ENCODE data around the gene NUCB2.

The NUCB2 gene

DNA sequence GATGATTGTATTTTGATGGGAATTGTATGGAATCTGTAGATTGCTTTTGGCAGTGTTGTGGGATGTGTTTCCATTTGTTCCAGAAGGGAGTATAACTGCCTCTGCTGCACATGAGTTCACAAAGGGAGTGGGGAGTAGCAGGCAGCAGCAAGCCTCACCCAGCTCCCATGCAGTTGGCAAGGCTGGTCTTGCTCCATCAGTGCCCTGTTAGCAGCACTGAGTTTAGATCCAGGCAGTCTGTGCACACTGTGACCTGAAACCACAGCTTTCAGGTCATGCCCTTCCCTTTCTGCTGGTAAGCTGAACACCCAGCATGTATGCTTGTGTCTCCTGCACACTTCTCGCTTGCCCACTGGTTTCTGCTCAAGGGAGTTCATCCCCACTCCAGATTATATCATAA is 3.7 kb upstream of the NUCB2 start:
- no peak for DNase-seq

DNA sequence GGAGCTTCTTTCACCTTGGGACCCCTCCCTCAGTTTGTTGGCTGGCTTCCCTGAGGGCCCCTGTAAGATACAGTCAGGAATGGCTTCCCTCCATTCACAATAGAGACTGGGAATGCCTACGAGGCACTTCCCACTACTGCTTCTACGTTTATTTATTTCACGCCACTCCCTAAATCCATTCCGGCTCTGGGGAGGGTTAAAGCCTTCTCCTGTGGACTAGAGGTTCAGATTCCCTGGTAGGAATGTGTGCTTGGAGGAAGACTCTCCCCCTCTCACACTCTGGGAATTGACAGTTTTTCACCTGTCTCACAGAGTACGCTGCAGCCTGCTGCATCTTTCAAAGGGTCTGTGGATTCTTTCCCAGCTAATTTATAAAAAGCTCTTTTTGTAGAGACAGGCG is 3.3 kb upstream of the NUCB2 start:
- DNase-seq = no peak

DNA sequence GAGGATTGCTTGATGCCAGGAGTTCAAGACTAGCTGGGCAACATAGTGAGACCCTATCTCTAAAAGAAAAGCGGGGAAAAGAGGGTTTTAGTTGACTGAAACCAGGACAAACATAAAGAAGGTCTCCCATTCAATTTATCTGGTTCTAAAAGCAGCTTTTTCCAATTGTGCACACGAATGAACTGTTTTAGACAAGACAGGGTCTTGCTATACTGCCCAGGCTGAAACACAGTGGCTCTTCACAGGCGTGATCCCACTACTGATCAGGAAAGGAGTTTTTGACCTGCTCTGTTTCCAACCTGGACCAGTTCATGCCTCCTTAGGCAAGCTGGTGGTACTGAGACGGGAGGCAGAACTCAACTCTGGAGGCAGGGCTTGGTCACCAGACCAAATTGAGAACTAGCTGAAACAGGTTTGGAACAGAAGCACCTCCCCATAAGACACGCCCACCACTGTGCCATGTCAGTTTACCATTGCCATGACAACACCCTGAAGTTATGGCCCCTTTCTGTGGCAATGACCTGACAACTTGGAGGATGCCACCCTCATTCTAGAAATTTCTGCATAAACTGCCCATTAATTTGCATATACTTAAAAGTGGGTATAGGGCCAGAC is 2.8 kb upstream of the NUCB2 start:
- DNase-seq = no peak

DNA sequence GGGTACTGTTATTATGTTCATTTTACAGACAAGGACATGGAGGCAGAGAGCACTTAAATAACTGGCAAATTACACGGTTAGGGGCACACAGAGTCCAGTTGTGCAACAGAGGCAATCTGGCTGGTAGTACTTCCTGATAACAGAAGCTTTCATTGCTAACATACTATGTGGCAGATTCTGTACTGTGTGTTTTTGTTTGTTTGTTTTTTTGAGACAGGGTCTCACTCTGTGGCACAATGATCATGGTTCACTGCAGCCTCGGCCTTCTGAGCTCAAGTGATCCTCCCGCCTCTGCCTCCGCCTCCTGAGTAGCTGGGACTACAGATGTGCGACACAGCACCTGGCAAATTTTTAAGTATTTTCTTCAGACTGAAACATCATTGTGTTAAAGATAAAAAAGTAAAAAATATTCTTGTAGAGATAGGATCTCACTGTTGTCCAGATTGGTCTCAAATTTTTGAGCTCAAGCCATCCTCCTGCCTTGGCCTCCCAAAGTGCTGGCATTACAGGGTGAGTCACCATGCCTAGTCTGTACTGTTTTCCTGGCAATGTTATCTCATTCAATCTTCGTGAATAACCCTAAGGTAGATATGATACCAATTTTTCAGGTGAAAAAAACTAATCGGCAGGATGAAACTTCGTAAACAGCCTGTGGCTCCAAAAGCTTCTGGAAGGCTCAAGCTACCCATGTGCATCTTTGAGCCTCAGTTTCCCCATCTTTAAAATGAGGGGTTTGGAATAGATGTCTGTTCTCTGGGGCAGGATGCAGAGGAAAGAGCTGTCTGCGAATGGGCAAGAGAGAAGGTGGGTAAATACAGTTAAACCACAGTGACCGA is 921 bp upstream of the NUCB2 start:
- no peak for DNase-seq

DNA sequence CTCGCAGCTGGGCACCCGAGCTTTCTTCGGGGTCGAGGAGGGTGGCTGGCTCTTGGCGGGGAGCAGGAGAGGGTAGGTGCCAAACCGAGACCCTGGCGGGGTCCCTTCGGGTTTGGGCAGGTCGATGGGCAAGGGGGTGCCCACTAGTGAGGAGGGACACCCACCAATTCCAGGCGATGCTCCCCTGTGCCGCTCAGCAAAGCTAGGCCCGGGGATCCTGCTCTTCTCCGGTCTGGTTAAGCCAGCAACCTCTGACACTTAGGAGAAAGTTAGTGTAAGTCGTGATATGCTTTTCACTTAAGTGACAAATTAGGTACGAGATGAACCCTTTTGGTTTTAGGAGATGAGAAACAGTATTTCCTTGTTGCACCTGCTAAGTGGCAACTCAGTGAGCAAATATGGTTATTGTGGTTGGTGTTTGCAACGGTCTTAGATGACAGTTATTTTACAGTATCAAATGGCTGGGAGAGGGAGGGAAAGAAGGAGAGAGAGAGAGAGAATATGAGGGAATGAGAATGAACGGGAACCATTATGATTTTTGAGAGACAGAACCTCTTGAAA is 565 bp downstream of the NUCB2 start:
- DNase-seq = no peak

DNA sequence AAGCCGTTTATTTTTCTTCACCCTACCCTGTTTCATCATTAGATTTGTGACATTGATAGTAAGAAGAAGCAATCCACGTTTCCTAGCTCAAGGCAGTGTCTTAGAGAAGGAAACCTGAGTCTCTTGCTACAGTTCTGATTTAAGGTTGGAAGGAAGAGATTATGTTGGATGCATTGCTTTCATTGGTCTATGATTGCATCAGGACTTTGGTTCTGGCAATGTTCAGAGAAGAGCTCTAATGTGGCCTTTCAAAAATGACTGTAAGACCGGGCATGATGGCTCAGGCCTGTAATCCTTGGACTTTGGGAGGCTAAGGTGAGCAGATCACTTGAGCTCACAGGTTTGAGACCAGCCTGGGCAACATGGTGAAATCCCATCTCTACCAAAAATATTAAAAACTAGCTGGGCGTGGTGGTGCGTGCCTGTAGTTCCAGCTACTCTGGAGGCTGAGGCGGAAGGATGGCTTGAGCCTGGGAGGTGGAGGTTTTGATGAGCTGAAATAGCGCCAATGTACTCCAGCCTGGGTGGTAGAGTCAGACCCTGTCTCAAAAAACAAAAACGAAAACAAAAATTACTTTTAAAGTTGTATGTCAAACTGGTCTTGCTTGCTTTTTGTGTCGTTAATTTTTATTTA is 4.1 kb downstream of the NUCB2 start:
- no peak for DNase-seq

DNA sequence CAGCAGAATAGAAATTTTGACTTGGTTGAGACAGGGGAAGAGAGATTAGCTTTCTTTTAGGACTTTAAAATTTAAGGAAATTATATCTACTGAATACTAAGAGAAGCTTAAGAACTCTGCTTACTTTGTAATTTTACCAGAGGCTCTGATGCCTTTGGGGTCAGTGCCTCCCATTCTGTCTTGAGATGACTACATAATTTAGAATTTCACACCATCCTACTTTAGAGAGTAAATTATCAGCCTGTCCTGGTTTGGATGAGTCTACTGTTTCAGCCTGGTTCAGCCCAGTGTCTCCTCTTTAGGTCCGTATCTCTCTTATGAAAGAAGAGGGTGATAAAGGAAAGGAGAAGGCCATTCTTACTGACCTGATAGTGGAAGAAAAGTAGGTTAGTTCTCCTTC is 9.8 kb downstream of the NUCB2 start:
- DNase-seq = no peak

DNA sequence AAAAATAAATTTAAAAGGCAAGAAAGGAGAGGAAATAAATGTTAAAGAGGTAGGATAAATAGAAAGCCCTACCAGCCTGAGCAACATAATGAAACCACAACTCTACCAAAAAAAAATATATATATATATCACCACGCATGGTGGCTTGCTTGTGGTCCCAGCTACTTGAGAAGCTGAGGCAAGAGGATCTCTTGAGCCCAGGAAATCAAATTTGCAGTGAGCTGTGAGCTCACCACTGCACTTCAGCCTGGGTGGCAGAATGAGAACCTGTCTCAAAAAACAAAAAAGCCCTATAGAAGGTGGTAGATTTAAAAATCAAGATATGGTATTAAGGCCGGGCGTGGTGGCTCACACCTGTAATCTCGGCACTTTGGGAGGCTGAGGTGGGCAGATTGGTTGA is 10.5 kb downstream of the NUCB2 start:
- DNase-seq = no peak

DNA sequence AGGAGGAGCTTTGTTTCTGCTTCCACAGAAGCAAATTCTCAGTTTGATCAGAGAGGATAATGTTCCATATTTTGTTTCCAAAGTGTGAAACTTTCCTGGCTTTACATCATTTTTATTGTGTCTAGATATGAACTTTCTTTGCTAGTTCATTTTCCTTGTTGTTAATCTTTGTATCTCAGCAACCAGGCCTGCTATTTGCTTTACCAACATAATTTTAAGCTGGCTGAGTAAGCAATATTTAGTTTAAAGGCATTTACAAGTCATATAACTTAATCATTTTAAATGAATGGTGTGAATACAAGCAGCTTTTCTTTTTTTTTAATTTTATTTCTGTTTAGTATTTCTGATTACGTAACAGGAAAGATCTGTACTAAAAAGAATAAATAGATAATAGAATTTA is 15.2 kb downstream of the NUCB2 start:
- no peak for DNase-seq

DNA sequence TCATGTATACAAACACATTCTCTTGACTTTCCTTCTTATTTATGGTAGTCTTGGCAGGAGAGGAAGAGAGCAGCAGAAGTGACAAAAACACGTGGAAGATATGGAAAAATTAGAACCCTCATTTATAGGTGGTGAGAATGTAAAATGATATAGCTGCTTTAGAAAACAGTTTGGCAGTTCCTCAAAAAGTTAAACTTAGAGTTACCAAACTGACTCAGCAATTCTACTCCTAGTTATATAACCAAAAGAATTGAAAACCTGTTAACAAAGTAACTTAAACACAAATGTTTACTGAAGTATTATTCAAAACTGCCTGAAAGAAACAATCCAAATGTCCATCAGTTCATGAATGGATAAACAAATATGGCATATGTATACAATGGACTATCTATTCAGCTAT is 16.8 kb downstream of the NUCB2 start:
- no peak for DNase-seq

DNA sequence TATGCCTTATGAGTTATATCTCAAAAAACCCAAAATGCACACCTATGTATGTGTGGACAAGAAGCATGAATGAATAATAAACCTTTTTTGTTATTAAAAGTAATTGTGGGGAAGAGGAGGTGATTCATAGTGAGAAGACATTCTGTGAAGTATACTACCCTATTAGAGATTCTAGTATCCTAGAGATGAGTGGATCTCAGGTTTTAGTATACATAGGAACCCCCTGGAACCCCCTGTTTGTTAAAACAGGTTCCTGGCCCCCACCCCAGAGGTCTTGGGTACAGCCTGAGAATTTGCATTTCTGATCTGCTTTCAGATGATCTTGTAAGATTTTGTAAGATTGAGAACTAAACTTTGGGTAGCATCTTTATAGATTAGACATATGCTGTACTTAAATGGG is 17.5 kb downstream of the NUCB2 start:
- no peak for DNase-seq

DNA sequence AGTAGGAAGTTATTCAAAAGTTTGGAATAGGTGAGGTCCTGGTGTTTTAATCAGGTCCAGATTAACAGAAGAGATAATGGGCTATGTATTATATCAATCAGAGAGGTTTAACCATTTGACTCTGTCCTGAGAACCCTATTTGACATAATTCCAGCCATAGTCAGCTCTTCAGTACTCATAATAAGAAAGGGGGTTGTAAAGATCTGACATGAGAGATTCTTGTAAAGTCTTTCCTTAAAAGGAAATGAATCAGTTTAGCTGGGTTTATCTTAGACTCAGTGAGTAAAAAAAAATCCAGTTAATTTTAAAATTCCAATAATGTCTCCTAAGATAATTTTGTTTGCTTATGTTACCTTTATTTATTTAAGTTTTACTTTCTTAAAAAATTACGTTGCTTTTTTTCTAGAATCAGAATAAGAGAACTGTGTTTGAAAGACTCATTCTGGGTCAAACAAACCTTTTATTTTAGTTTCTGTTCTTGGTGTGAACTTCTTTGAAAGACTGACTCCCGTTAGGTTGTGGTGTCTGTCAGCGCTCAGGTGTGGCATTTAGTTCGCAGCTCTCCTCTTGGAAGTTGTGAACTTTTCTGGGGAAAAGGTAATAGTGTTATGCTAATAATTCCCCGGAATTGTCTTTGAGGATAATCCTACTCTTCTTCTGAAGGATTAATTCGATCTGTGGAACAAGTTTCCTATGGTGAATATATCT is 20.5 kb downstream of the NUCB2 start:
- no peak for DNase-seq

DNA sequence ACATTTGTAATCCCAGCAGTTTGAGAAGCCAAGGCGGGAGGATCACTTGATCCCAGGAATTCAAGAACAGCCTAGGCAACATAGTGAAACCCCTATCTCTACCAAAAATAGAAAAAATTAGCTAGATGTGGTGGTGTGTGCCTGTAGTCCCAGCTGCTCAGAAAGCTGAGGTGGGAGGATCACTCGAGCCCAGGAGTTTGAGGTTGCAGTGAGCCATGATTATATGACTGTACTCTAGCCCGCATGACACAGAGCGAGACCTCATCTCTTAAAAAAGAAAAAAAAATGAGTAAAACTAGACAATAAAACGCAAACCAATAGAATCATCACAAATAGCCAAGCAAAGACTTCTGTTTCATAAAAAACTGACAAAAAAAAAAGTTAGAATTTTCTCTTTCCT is 21.8 kb downstream of the NUCB2 start:
- DNase-seq = no peak

DNA sequence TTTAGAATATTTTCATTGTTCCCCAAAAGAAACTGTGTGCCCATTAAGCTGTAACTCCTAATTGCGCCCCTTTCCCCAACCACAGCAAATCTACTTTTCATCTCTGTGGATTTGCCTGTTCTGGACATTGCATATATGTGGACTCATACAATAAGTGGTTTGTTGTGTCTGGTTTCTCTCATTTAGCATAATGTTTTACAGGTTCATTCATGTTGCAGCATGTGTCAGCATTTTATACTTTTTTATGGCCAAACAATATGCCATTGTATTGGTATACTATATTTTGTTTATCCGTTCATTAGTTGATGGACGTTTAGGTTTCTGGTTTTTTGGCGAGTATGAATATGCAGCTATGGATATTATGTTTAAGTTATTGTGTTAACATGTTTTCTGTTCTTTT is 23.8 kb downstream of the NUCB2 start:
- DNase-seq = no peak

DNA sequence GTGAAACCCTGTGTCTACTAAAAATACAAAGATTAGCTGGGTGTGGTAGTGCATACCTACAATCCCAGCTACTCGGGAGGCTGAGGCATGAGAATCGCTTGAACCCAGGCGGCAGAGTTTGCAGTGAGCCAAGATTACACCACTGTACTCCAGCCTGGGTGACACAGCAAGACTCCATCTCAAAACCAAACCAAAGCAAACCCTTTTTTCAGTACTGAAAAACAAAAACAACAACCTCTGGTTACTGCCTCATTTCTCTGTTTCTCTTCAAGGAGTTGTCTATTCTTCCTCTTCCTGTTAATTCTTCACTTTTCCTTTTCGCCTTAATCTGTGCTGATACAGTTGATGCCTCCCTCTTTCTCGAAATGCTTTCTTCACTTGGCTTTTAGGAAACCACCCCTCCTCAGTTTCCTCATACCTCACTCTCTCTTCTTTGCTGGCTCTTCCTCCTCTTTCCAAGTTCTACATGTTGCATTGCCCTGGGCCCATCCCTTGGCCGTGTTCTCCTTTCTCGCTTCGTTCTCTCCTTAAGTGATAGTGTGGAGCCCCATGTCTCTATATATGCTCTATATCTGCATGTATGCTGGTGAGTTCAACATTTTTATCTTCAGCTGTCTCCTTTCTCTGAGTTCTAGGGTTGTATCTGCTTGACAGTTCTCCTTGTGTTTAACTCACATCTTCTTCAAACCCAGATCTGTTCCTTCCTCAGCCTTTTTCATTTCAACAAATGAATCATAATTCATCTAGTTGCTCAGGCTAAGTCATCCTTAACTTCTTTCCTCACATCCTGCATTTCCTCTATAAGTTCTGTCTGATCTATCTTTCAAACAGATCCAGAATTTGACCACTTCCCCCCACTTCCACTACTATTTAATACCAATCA is 37.1 kb downstream of the NUCB2 start:
- DNase-seq = no peak

DNA sequence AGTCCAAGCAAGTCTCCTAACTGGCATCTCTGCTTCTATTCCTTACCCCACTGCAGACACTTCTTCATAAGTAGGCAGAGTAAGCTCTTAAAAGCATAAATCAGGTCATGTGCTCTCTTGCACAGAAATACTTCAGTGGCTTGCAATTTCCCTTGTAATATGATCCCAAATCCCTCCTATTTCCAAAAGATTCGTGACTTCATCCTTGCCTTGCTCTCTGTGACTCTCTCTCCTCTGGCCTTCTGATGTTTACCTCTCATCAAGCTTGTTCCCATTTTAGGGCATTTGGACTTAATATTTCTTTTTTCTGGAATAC is 37.7 kb downstream of the NUCB2 start:
- no peak for DNase-seq

DNA sequence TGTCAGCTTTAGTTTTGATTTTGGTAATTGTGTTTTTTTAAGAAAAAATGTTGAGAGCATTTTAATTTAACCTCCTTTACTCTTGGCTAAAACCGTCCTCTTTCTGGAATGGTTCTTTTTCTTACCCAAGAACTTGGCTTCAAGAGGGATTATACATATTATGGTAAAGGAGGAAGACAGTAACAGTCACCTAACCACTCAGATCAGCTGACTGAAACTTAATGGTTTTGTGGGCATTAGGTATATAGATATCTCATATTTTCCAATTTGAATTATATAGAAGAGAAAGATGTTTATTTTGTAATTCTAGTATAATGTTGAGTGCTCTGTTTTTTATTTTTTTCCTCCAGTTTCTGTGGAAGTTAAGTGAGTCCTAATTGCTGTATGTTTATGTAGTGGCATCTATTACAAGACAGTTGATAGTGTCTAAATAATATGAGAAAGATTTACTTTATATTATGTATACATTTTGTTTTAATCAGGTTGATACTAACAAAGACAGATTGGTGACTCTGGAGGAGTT is 38.4 kb downstream of the NUCB2 start:
- no peak for DNase-seq

DNA sequence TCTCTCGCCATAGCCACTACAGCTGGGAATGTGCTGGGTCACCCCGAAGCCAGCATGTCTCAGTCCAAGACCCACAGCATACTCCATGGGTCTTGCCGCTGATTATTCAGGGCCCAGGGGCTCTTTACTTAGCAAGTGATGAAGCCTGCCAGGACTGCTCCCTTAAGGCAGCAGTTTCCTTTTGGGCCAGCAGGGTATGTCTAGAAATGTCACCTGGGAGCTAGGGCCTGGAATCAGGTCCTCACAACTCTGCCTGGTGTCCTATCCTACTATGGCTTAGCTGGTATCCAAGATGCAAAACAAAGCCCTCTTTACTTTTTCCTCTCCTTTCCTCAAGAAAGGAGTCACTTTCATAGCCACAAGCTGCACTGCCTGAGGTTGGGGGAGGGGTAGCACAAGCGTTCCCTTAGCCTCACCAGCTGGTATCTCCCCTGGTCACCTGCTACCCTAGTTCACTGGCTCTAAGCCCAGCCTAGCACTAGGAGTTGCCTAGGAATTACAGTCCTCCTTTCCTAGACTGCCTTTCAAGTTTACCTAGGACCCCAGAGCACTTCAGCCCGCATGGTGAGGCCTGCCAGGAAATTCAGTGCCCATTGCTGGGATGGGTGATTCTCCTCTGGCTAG is 52.4 kb downstream of the NUCB2 start:
- DNase-seq = no peak

DNA sequence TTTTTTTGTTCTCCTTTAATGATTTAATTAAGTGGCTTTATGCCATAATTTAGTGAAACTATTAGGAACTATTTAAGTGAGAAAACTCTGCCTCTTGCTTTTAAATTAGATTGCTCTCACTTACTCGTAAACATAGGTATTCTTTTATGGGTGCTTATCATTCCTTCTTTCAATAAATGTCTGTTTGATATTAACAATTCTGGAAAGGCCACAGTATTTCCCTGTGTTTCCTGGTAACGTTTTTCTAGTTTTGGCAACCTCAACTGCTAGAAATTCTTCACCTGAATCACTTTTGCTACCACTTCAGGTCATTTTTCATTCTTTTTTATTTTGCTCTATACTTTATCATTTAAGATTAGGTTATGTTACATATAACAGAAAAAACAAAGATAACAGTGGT is 55.1 kb downstream of the NUCB2 start:
- no peak for DNase-seq

DNA sequence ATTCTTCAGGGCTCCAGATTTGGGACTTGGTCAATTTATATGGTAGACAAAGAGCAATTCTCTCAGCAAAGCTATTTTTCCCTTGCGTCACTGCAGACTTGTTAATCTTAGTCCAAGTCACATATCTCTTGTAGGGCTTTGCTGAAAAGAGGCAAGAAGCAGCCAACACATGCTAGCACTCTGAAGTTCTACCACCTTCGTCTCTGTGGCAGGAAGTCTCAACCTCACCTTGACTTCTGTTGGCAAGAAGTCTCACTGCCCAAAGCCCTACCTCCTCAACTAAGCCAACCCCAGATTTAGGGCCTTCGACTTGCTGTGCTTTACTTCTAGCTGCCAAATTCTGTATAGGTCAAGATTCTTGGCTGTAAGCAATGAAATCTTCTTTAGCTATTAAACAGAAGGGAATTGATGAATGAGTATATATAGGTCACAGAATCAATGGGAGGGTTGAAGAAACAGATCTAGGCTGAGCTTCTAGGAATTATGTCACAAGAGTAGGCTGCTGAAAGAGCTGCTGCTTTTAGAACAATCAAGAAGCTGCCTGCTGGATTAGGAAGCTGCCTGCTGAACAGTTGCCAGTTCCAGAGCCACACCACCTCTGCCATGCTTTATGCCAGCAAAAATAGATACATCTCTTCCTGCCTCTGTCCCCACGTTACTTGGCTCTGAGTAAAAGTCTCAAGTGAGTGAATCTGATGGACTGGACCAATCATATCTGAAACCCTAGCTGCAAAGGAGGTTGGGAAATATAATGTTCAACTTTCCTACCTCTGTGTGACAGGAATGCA is 57.5 kb downstream of the NUCB2 start:
- DNase-seq = no peak

DNA sequence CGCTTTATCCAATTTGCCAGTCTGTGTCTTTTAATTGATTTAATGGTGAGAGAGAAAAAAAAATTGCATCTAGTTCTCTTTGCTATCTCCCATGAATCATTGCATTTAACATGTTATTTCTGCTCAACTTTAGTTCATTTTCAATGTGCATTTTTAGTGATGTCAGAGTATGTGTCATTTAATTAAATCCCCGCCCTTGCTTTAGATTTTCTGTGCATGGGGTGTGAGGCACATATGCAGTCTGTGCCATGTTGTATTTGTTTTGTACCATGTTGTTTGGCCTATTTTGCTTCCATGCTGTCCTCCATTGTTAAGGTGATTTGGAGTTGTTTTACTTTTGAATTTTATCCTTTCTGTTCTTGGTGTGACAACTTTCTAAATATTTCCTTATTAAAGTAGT is 66.7 kb downstream of the NUCB2 start:
- DNase-seq = no peak

Measured in activated CD8-positive, alpha-beta memory T cell treated with anti-CD3 and anti-CD28 coated beads, Interleukin-2, amount 50 U/mL, for 48 hours (primary cell).